GM18502 (cell line): ENCODE results near the gene PODN.

Experiments used
- ATAC-seq: cut with Tn5 transposase; IDR thresholded peaks from one replicate; pipeline ENCODE4 v1.9.1; 2021; ENCODE audit warnings: mild to moderate bottlenecking; ENCODE audit not compliant: unreplicated experiment, poor library complexity

Gene PODN

GRCh38 chr1:53073868-53074311 is 11.9 kb downstream of the PODN start:
- no peak for ATAC-seq

- ATAC-seq, result no peak
Observed at GRCh38 chr1:53074313-53075154, 12.5 kb downstream of the PODN start.

- ATAC-seq, result no peak
Observed at GRCh38 chr1:53075206-53075605, 13.2 kb downstream of the PODN start.

- ATAC-seq, result no peak
Observed at GRCh38 chr1:53075761-53076163, 13.7 kb downstream of the PODN start.

DNA sequence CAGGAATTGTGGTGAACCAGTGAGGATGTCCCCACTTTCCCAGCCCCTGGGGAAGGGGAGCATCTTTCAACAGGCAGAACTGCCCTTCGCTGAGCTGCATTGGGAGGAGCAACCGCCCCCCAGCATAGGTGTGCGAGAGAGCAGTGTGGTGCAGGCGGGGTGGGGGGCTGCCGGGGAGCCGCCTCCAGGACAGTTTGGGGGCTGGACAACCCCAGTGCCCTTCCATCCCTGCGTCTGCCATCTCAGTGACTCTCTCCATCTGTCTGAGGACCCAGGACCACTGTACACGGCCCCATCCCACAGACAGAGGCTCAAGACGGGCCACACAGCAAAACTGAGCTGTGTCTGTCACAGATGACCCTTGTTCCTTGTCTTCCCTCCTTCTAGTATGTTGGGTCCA is 14.2 kb downstream of the PODN start:
- no peak for ATAC-seq

DNA sequence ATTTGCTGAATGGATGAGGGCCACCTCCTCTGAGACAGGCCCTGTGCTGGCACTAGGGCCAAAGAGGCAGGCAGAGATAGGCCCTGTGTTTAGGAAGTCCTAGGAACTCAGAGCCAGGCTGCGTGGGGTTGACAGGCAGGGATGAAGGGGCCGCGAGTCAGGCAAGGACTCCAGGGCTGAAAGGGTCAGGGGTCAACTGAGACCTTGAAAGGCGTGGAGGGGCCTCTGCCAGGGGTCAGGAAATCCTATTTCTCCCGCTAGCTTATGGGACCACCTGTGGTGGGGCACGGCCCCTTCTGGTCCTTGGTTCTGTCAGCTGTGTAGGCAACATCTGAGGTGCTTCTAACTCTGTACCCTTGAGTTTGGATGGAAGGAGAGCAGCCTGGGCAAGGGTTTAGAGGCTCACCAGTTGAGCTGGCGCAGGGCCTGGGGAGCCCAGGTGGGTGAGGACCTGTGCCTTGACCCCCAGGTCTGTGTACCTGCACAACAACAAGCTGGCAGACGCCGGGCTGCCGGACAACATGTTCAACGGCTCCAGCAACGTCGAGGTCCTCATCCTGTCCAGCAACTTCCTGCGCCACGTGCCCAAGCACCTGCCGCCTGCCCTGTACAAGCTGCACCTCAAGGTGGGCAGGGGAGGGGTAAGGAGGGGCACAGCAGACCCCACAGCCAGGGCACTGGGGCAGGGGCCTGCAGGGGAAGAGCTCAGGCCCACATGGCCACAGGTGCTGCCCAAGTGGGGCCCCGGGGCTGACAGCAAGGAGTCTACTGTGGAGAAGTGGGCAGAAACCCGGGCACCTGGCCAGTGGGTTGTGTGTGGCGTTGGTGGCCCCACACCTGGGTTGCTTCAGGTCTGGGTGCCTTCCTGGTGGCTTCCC is 14.9 kb downstream of the PODN start:
- ATAC-seq, result no peak

DNA sequence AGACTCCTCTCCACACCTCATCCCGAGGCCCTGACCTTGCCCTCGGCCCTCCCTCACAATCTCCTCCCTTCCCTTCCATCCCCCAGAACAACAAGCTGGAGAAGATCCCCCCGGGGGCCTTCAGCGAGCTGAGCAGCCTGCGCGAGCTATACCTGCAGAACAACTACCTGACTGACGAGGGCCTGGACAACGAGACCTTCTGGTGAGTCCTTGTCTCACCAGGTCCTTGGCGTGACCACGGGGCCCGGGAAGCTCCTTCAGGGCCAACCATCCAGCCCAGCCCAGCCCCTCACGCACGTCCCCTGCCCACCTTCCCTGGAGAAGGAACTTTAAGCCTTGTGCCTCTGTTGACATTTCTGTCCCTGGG is 15.6 kb downstream of the PODN start:
- ATAC-seq, result no peak

DNA sequence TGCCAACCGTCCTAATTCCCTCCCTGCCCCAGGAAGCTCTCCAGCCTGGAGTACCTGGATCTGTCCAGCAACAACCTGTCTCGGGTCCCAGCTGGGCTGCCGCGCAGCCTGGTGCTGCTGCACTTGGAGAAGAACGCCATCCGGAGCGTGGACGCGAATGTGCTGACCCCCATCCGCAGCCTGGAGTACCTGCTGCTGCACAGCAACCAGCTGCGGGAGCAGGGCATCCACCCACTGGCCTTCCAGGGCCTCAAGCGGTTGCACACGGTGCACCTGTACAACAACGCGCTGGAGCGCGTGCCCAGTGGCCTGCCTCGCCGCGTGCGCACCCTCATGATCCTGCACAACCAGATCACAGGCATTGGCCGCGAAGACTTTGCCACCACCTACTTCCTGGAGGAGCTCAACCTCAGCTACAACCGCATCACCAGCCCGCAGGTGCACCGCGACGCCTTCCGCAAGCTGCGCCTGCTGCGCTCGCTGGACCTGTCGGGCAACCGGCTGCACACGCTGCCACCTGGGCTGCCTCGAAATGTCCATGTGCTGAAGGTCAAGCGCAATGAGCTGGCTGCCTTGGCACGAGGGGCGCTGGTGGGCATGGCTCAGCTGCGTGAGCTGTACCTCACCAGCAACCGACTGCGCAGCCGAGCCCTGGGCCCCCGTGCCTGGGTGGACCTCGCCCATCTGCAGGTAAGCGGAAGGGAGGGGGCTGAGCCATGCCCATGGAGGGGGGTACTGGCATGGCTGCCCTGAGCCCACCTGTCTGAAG is 16.5 kb downstream of the PODN start:
- ATAC-seq, result no peak

GRCh38 chr1:53079251-53079650 is 17.2 kb downstream of the PODN start:
- ATAC-seq, result no peak

DNA sequence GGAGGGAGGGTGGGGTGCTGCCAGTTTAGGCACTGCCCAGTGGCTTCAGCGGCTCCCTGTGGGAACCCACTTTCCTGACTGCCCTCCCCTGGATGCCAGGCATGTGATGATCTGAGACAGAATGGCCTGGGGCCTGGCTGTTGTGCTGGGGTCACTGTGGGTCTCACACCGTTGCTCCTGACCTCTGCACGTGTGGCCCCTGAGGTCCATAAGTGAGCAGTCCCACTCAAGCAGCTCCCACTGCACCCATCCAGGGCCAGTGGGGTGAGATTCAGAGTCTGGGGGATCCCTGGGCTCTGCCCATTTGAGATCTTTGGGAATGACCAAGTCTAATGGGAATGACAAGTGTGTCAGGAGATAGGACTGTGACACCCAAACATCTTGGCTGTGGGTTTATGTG is 18.0 kb downstream of the PODN start:
- no peak for ATAC-seq

DNA sequence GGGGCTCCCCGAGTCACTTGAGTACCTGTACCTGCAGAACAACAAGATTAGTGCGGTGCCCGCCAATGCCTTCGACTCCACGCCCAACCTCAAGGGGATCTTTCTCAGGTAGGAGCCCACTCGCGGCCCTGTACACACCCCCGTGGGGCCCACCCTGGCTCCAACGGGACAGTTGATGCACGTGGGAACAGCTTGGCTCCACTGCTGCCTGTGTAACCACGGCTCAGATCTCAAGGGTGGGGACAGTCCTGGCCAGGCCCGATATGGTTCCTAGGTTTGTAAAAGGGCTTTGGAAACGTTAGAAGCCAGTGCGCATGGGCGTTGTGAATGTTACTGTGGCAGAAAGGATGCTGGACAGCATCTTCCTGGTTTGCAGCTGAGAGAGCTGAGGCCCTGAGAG is 18.8 kb downstream of the PODN start:
- ATAC-seq, result no peak

DNA sequence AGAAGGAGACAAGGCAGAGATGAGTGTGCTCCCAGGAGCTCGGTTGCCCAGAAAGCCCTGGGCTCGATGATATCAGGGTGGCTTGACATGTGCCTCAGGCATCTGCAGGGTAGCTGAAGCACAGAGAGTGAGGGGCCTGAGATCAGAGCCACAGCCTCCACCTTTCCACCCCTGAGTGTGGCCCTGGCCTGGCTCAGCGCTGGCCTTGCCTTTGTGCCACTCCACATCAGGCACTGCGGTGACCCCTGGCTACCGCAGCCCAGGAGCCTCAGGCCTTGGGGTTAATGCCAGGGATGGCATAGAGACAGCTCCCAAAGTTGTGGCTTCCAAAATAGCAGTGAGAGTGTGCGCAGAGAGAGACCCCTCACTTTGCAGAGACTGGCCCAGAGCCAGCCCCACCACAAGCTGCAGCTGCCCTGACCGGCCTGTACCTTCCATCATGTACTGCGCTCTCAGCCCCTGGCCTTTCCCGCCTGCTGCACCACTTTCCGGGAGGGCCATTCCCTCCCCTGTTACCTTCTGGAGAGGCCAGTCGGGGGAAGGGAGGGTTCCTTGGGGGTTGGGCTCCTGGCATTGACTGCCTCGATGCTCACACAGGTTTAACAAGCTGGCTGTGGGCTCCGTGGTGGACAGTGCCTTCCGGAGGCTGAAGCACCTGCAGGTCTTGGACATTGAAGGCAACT is 19.5 kb downstream of the PODN start:
- ATAC-seq, result no peak

- ATAC-seq, result no peak
Observed at GRCh38 chr1:53082826-53083455, 20.9 kb downstream of the PODN start.

DNA sequence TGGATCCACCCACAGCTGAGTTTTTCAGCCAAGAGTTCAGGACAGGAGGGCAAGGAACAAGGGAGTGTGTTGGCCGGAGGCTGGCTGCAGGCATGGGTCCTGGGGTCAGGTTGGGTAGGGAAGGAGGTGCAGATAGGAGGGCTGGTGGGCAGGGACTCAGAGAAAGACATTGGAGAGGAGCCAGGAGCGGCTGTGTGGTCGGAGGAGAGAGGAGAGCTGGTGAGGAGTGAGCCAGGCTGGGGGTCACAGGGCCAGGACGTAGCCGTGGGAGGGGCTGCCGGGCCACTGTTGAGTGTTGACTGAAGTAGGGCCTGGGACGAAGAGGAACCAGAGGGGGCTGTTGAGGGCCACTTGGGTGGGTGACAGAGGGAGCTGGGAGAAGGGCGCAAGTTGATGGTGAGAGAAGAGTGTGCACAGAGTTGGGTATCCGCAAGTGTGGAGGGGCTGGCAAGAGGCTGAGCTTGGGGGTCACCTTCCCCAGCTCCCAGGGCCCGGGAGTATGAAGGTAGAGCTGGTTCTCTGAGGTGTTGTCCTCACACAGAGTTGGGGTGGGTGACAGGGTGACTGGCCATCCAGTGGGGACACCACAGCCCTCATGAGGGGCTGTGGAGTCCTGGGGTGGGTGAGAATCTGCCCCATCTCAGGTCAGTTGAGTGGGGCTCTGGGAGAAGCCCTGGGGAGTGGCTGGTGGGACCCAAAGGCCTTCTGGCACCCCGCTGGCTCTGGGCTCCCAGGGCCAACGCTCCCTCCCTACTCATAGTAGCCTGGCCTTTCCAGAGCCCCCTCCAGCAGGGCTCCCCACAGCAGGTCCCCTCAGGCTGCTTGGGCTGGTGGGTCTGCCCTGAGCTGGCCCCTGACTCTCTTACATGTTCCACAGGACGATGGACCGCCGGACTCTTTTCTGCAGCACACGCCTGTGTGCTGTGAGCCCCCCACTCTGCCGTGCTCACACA is 21.9 kb downstream of the PODN start:
- no peak for ATAC-seq

DNA sequence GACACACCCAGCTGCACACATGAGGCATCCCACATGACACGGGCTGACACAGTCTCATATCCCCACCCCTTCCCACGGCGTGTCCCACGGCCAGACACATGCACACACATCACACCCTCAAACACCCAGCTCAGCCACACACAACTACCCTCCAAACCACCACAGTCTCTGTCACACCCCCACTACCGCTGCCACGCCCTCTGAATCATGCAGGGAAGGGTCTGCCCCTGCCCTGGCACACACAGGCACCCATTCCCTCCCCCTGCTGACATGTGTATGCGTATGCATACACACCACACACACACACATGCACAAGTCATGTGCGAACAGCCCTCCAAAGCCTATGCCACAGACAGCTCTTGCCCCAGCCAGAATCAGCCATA is 22.6 kb downstream of the PODN start:
- no peak for ATAC-seq

DNA sequence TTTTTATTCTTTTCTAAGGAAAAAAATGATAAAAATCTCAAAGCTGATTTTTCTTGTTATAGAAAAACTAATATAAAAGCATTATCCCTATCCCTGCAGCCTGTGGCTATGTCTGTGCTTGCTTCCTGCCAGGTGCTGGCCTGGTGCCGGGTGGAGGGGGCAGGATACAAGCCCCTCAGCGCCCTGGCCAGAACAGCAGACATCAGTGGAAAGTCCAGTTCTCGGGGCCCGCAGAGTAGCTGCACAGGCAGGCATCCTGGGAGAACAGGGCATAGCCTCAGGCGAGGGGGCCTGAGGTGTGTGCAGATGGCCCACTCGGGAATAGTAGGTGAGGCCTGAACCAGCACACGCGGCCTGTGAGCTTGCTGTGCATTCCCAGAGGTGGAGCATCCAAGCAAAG is 23.4 kb downstream of the PODN start:
- no peak for ATAC-seq

DNA sequence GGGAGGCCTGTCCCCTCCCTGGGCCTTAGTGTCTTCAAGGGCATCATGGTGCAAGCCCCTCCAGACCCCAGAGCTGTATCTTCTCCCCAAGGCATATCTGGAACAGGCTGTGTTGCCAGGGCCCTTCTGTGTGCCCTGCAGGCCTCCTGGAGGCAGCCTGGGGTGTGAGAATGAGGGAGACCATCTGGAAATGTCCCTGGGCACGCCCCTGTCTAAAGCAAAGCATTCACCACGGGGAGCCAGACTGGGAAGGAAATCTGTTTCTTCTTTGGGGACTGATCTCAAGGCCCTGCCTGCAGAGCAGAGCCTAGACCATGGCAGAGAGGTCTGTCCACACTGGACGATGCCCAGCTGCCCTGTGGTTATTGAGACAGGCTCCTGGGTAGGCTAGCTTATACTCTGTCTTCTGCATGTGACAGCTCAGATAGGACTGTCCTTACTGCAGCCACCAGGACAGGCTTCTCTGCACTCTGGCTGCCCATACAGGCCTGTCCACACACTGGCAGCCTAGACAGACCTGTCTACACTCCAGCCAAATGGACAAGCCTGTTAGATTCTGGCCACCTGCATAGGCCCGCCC is 24.6 kb downstream of the PODN start:
- ATAC-seq, result no peak
